Measurements from ENCODE around the gene GABRB2. TPM values are rescaled to one million over a fixed set of nuclear protein-coding genes. Genes with fewer than 3 reads are reported as not detected.
"Not testable (repeated sequence)": the region's sequence is repeated elsewhere in the genome, so short reads cannot be mapped to it uniquely, and the experiment has no call there.

Gene GABRB2
- total RNA-seq, 2 experiments from 2014 or later, result not detected

DNA sequence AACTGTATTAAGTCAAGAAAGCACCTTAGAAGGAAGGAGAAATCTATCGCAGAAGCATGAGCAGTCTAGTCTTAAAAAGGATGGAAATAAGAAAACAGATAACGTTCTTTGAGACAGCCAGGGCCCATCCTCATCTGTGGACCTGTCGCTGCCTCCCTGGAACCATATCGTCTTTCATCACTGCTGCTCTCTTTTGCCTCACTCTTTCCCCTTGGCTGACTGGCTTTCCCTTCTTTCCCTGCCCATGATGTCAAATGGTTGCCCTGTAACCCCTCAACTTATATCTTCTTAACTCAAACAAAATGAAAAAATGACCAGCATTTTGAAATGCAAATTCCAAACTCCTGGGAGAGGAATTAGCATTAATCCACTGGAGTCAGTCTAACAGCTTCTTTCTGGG lies 299.8 kb downstream of the GABRB2 start:
- H3K27me3 Mint-ChIP-seq, result no peaks in the 10 kb centered on the region
- H3K36me3 Mint-ChIP-seq, result no peaks in the 10 kb centered on the region
- CTCF ChIA-PET, result no interaction called here
- no peaks in the 10 kb centered on the region for H3K9me3 Mint-ChIP-seq
- H3K4me1 Mint-ChIP-seq (ENCODE audit: low read depth), result no peaks in the 10 kb centered on the region
- intact Hi-C loops (cut with micrococcal nuclease), result no loop called here
- no peak for DNase-seq
- POLR2A ChIA-PET, result no interaction called here
- no peak overlapping the region for H3K27ac Mint-ChIP-seq
- H3K4me3 Mint-ChIP-seq, result no peak overlapping the region

DNA sequence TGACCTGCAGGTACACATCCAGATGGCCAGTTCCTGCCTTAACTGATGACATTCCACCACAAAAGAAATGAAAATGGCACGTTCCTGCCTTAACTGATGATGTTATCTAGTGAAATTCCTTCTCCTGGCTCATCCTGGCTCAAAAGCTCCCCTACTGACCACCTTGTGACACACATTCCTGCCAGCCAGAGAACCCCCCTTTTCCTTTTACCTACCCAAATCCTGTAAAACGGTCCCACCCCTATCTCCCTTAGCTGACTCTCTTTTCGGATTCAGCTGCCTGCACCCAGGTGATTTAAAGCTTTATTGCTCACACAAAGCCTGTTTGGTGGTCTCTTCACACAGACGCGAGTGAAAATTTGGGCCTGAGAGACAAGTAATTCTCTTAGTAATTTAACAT lies 300.7 kb downstream of the GABRB2 start:
- H3K4me3 Mint-ChIP-seq; intact Hi-C loops (cut with micrococcal nuclease); CTCF ChIA-PET; H3K4me1 Mint-ChIP-seq (ENCODE audit: low read depth); H3K36me3 Mint-ChIP-seq; POLR2A ChIA-PET; DNase-seq; H3K27me3 Mint-ChIP-seq; H3K9me3 Mint-ChIP-seq; H3K27ac Mint-ChIP-seq: not testable (repeated sequence)

Other genes starting within 250 kb of the GABRB2 start
- not detected for gene GABRA6, start 139.0 kb upstream of the GABRB2 start, total RNA-seq